Panc1 (cell line): ENCODE data around the gene NLRP11. TPM values are rescaled to one million over a fixed set of nuclear protein-coding genes. Genes with fewer than 3 reads are reported as not detected.

Source experiments
- ATAC-seq: fragments of 200-7000 bp; cut with Tn5 transposase; 2 replicates; pipeline ENCODE4 v1.9.1; 2020; ENCODE audit warnings: mild to moderate bottlenecking, moderate library complexity
- BruUV-seq: library from RNA; stranded (reverse); fragments of 400-500 nt; replicated peaks from 2 replicates; lab custom pipeline; 2021; lab: Mats Ljungman, UMichigan
- CTCF ChIA-PET: fragments of 300-600 bp; sonication (Branson Sonifier 250); formaldehyde crosslinking; loops from one replicate; lab custom pipeline; 2022; ENCODE audit warnings: antibody characterized with exemption; lab: Charles Lee
- POLR2A ChIA-PET: fragments of 300-600 bp; sonication (Branson Sonifier 250); formaldehyde crosslinking; loops from one replicate; lab custom pipeline; 2022; ENCODE audit warnings: antibody characterized with exemption; lab: Charles Lee
- DNase-seq: peaks from one replicate; pipeline ENCODE4 v3.0.0-alpha.2; 2010; ENCODE audit warnings: low read depth, low spot score
- H3K27ac ChIP-seq: 2 replicates; pipeline ENCODE4 v1.5.1; 2011; ENCODE audit warnings: mild to moderate bottlenecking, low read length, inconsistent platforms
- H3K27me3 ChIP-seq: fragments of 200-500 bp; sonication (Bioruptor generic); 2 replicates; pipeline ENCODE4 v1.6.0; 2014; ENCODE audit warnings: low read length, inconsistent platforms; ENCODE audit not compliant: control insufficient read depth, insufficient read depth
- H3K36me3 ChIP-seq: fragments of 200-500 bp; sonication (Bioruptor generic); 2 replicates; pipeline ENCODE4 v1.5.1; 2014; ENCODE audit warnings: inconsistent platforms, mild to moderate bottlenecking, low read length, moderate library complexity; ENCODE audit not compliant: control insufficient read depth, insufficient read depth
- H3K4me1 ChIP-seq: 2 replicates; pipeline ENCODE4 v1.5.1; 2011; ENCODE audit warnings: inconsistent platforms, mild to moderate bottlenecking, low read length, moderate library complexity; ENCODE audit not compliant: control insufficient read depth, insufficient read depth
- H3K4me3 ChIP-seq, 2 experiments: 2 replicates each; pipeline ENCODE4 v1.5.1; 2011 to 2012; ENCODE audit warnings: low read depth in 2 of 2, low read length in 2 of 2, mild to moderate bottlenecking in 2 of 2, inconsistent platforms in 1 of 2, moderate library complexity in 1 of 2
- H3K9me3 ChIP-seq: fragments of 200-500 bp; sonication (Bioruptor generic); 2 replicates; pipeline ENCODE4 v1.5.1; 2014; ENCODE audit warnings: low read depth, mild to moderate bottlenecking, inconsistent platforms, low read length, moderate library complexity; ENCODE audit not compliant: control insufficient read depth, insufficient read depth
- CTCF ChIP-seq: fragments of 450-650 bp; IDR thresholded peaks from 2 replicates; pipeline ENCODE4 v1.5.1; 2017; ENCODE audit warnings: mild to moderate bottlenecking
- POLR2AphosphoS5 ChIP-seq: IDR thresholded peaks from 2 replicates; pipeline ENCODE4 v1.6.1; 2012; ENCODE audit warnings: mild to moderate bottlenecking, low read depth, low read length, moderate library complexity
- REST ChIP-seq, 2 experiments: IDR thresholded peaks; 2 replicates each; pipeline ENCODE4 v1.6.1; 2011 to 2012; ENCODE audit warnings: low read depth in 2 of 2, control low read depth in 1 of 2, low read length in 1 of 2, mild to moderate bottlenecking in 1 of 2, moderate library complexity in 1 of 2; ENCODE audit not compliant: insufficient read depth in 1 of 2
- SIN3A ChIP-seq: IDR thresholded peaks from 2 replicates; pipeline ENCODE4 v1.6.1; 2012; ENCODE audit warnings: low read depth, mild to moderate bottlenecking, low read length, moderate library complexity, borderline replicate concordance; ENCODE audit not compliant: insufficient read depth
- TCF7L2 ChIP-seq: IDR thresholded peaks from 2 replicates; pipeline ENCODE4 v1.6.1; 2011; ENCODE audit warnings: mild to moderate bottlenecking, low read depth, low read length, inconsistent platforms
- in situ Hi-C: cut with HindIII; loops from 2 replicates; pipeline ENCODE4 v1.10.0; 2016; ENCODE audit warnings: low sequenced_read_pairs, low pct_unique_long_range_greater_than_20kb
- intact Hi-C: fragments of 100-400 bp; cut with micrococcal nuclease; formaldehyde crosslinking; loops from one replicate; pipeline ENCODE4 v1.10.0; 2022; ENCODE audit not compliant: unreplicated experiment
- total RNA-seq: library from RNA; stranded (reverse); gene quantifications from one replicate; pipeline ENCODE4 v1.2.1, GENCODE V29; 2021; ENCODE audit not compliant: unreplicated experiment

The NLRP11 gene
- total RNA-seq, 1 experiment from 2014 or later, result 0.18 TPM

GRCh38 chr19:55870736-55871135, 38.9 kb upstream of the NLRP11 start:
- TF ChIP-seq SIN3A, result no peak
- ChIA-PET POLR2A (no interaction called here), CTCF (no interaction called here)
- Histone ChIP-seq H3K4me3 (no peak overlapping the region), H3K27me3 (peaks cover 20% of the 10 kb centered on the region), H3K4me1 (no peaks in the 10 kb centered on the region), H3K27ac (no peak overlapping the region), H3K9me3 (no peaks in the 10 kb centered on the region), H3K36me3 (no peaks in the 10 kb centered on the region)
- DNase-seq (no peak), ATAC-seq (no peak)
- BruUV-seq, result no TSS peak
- intact Hi-C loops (no loop called here), in situ Hi-C loops (no loop called here)

- no peak overlapping the region for H3K27ac ChIP-seq
- no TSS peak for BruUV-seq
- H3K4me3 ChIP-seq, result no peak overlapping the region
- no peak for DNase-seq
- ChIA-PET POLR2A (no interaction called here), CTCF (no interaction called here)
- ATAC-seq, result no peak
- no peaks in the 10 kb centered on the region for H3K36me3 ChIP-seq
- TF ChIP-seq POLR2AphosphoS5 (no peak), CTCF (no peak), SIN3A (no peak), REST (IDR thresholded peaks at IDR 0.05; ENCODE audit: insufficient read depth in 1 of 2, low read depth in 2 of 2, low read length in 1 of 2) (no peak), TCF7L2 (no peak)
- intact Hi-C loops, result no loop called here
- H3K9me3 ChIP-seq, result no peaks in the 10 kb centered on the region
- H3K27me3 ChIP-seq, result no peaks in the 10 kb centered on the region; the same call in 1 of the 2 replicates
- in situ Hi-C loops, result no loop called here
- H3K4me1 ChIP-seq, result no peaks in the 10 kb centered on the region
Measured at GRCh38 chr19:55867101-55867500, 35.3 kb upstream of the NLRP11 start.

- intact Hi-C loops, result no loop called here
- no peak overlapping the region for H3K4me3 ChIP-seq
- no peaks in the 10 kb centered on the region for H3K9me3 ChIP-seq
- no peaks in the 10 kb centered on the region for H3K36me3 ChIP-seq
- H3K27me3 ChIP-seq, result peaks cover 2% of the 10 kb centered on the region; the same call in 1 of the 2 replicates
- ChIA-PET POLR2A (no interaction called here), CTCF (no interaction called here)
- ATAC-seq (no peak), DNase-seq (no peak)
- H3K4me1 ChIP-seq, result no peaks in the 10 kb centered on the region
- H3K27ac ChIP-seq, result no peak overlapping the region
- in situ Hi-C loops, result no loop called here
- no TSS peak for BruUV-seq
- TF ChIP-seq TCF7L2, result no peak
- no peak for TF ChIP-seq SIN3A
- TF ChIP-seq REST (IDR thresholded peaks at IDR 0.05; ENCODE audit: insufficient read depth in 1 of 2, low read depth in 2 of 2, low read length in 1 of 2), result no peak
Measured at GRCh38 chr19:55866521-55866920, 34.7 kb upstream of the NLRP11 start.
